Liver (tissue), 9 donors: ENCODE results near the gene DHCR7. TPM values are rescaled to one million over a fixed set of nuclear protein-coding genes. Genes with fewer than 3 reads are reported as not detected.

ENCODE experiments used
- DNase-seq: peaks from one replicate; pipeline ENCODE4 v3.0.0-alpha.2; 2017; ENCODE audit warnings: low spot score
- H3K27ac ChIP-seq, 2 donors: one replicate each; pipeline ENCODE4 v1.7.0; 2013; ENCODE audit warnings: inconsistent platforms in 2 of 2, low read length in 2 of 2, control low read depth in 1 of 2, low read depth in 1 of 2, mild to moderate bottlenecking in 1 of 2
- H3K27me3 ChIP-seq, 4 donors: one replicate each; pipeline versions ENCODE4 v1.6.1 to v1.7.0; 2013; ENCODE audit warnings: low read length in 3 of 4, inconsistent platforms in 1 of 4, mild to moderate bottlenecking in 1 of 4, moderate library complexity in 1 of 4; ENCODE audit not compliant: control insufficient read depth in 4 of 4, insufficient read depth in 4 of 4
- H3K36me3 ChIP-seq, 4 donors: one replicate each; pipeline versions ENCODE4 v1.6.1 to v1.7.0; 2013; ENCODE audit warnings: low read length in 3 of 4, mild to moderate bottlenecking in 3 of 4, low read depth in 1 of 4, moderate library complexity in 1 of 4; ENCODE audit not compliant: control insufficient read depth in 4 of 4, insufficient read depth in 3 of 4
- H3K4me1 ChIP-seq, 4 donors: one replicate each; pipeline versions ENCODE4 v1.6.1 to v1.7.0; 2013; ENCODE audit warnings: low read length in 3 of 4, mild to moderate bottlenecking in 3 of 4, moderate library complexity in 1 of 4; ENCODE audit not compliant: control insufficient read depth in 4 of 4, insufficient read depth in 4 of 4
- H3K4me3 ChIP-seq, 3 donors: one replicate each; pipeline versions ENCODE4 v1.6.1 to v1.7.0; 2013; ENCODE audit warnings: low read length in 3 of 3, control low read depth in 1 of 3, low read depth in 1 of 3, mild to moderate bottlenecking in 1 of 3
- H3K9ac ChIP-seq, 2 donors: one replicate each; pipeline ENCODE4 v1.7.0; 2013; ENCODE audit warnings: low read length in 2 of 2, mild to moderate bottlenecking in 2 of 2, moderate library complexity in 2 of 2, control low read depth in 1 of 2, low read depth in 1 of 2
- H3K9me3 ChIP-seq, 4 donors: one replicate each; pipeline versions ENCODE4 v1.6.1 to v1.7.0; 2013; ENCODE audit warnings: low read length in 3 of 4; ENCODE audit not compliant: control insufficient read depth in 4 of 4
- EGR1 ChIP-seq, 2 donors: IDR thresholded peaks; 2 replicates each; pipeline ENCODE4 v1.6.1; 2016 to 2018; ENCODE audit warnings: antibody characterized with exemption in 2 of 2, low read depth in 2 of 2
- FOXA1 ChIP-seq: IDR thresholded peaks from 2 replicates; pipeline ENCODE4 v1.6.1; 2016; ENCODE audit warnings: antibody characterized with exemption
- FOXA2 ChIP-seq: IDR thresholded peaks from 2 replicates; pipeline ENCODE4 v1.6.1; 2016; ENCODE audit warnings: antibody characterized with exemption
- GABPA ChIP-seq, 2 donors: IDR thresholded peaks in 1 of 2; conservative IDR thresholded peaks in 1 of 2; 2 replicates each; pipeline ENCODE4 v1.6.1; 2016; ENCODE audit warnings: antibody characterized with exemption in 2 of 2, mild to moderate bottlenecking in 1 of 2, moderate library complexity in 1 of 2
- HNF4G ChIP-seq: IDR thresholded peaks from 2 replicates; pipeline ENCODE4 v1.6.1; 2016; ENCODE audit warnings: antibody characterized with exemption
- JUND ChIP-seq, 2 donors: IDR thresholded peaks; 2 replicates each; pipeline ENCODE4 v1.6.1; 2016; ENCODE audit warnings: antibody characterized with exemption in 2 of 2
- MAX ChIP-seq: IDR thresholded peaks from 2 replicates; pipeline ENCODE4 v1.6.1; 2016; ENCODE audit warnings: antibody characterized with exemption
- NR2F2 ChIP-seq: IDR thresholded peaks from 2 replicates; pipeline ENCODE4 v1.6.1; 2016; ENCODE audit warnings: antibody characterized with exemption
- RAD21 ChIP-seq, 2 donors: IDR thresholded peaks; 2 replicates each; pipeline ENCODE4 v1.6.1; 2016; ENCODE audit warnings: antibody characterized with exemption in 2 of 2, mild to moderate bottlenecking in 2 of 2
- REST ChIP-seq: IDR thresholded peaks from 2 replicates; pipeline ENCODE4 v1.6.1; 2016; ENCODE audit warnings: antibody characterized with exemption, mild to moderate bottlenecking
- RXRA ChIP-seq, 2 donors: IDR thresholded peaks; 2 replicates each; pipeline ENCODE4 v1.6.1; 2017 to 2018; ENCODE audit warnings: antibody characterized with exemption in 2 of 2, mild to moderate bottlenecking in 1 of 2
- SP1 ChIP-seq: IDR thresholded peaks from 2 replicates; pipeline ENCODE4 v1.6.1; 2018; ENCODE audit warnings: antibody characterized with exemption, mild to moderate bottlenecking
- TAF1 ChIP-seq: conservative IDR thresholded peaks from 2 replicates; pipeline ENCODE4 v1.6.1; 2016; ENCODE audit warnings: antibody characterized with exemption, mild to moderate bottlenecking
- YY1 ChIP-seq: IDR thresholded peaks from 2 replicates; pipeline ENCODE4 v1.6.1; 2016; ENCODE audit warnings: antibody characterized with exemption, mild to moderate bottlenecking
- ZBTB33 ChIP-seq: IDR thresholded peaks from 2 replicates; pipeline ENCODE4 v1.6.1; 2016; ENCODE audit warnings: antibody characterized with exemption
- WGBS: extraction: QIAGEN DNeasy Blood & Tissue Kit; methylation state at CpG from one replicate; pipeline ENCODE4 v1.1.7; 2013; 5-methylcytosine and 5-hydroxymethylcytosine counted together
- polyA plus RNA-seq, 2 donors: library from polyadenylated mRNA; stranded (reverse) in 1 of 2; unstranded in 1 of 2; fragments of 200-250 nt in 1 of 2; fragments of >200 nt in 1 of 2; fragmentation: Nextera tagmentation in 1 of 2; extraction: Ambion mirVana in 1 of 2; gene quantifications; one replicate each; pipeline versions ENCODE4 v1.2.1 to v1.2.3, GENCODE V29; 2013 to 2015
- total RNA-seq, 2 donors: library from RNA; depleted of rRNA; stranded (reverse); fragments of >200 nt; gene quantifications; one replicate each; pipeline ENCODE4 v1.2.3, GENCODE V29; 2014
- TF ChIP-seq, protein P1 (sequence below): IDR thresholded peaks from 2 replicates; pipeline ENCODE4 v1.6.1; 2016; ENCODE audit warnings: antibody characterized with exemption
- TF ChIP-seq, protein P2 (sequence below): fragments of 150-350 bp; IDR thresholded peaks from 2 replicates; pipeline ENCODE4 v1.5.1; 2017; ENCODE audit warnings: improper control_type of control experiment, low read depth, low read length; ENCODE audit not compliant: missing input control
- donor health status: healthy.
- donor health status: healthy.
- donor health status: healthy.
- donor health status: healthy.
- donor health status: healthy.

DHCR7 gene
- total and polyA plus RNA-seq, 4 donors, result 56.9 to 224 (median 172) TPM

DNA sequence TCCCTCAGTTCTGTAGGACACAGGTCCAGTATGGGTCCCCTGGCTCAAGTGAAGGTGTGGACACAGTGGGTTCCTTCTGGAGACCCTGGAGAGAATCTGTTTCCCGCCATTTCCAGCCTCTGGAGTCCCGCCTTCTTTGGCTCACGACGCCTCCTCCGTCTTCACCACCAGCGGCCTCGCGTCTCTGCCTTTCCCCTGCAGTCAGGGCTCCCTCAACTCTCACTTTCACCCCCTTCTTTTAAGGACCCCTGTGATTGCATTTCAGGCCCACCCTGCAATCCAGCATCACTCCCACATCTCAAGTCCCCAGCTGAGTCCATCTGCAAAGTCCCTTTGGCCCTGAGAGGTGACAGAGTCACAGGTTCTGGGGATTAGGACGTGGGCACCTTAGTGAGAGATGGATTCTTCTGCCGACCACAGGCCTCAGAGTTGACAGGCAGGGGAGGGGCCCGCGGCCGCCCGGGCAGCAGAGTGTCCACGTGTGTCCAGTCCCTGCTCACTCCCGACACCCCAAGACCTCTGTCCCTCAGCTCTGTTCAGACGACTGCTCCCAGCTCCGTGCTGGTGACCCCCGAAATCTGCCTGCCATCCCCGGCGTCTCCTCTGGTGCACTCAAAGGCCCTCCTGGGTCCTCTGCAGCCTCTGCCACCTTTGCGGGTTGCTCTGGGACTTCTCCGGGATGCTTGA, 42.0 kb upstream of the DHCR7 start:
- H3K27me3 ChIP-seq, result no peaks in the 10 kb centered on the region
- TF ChIP-seq, protein P1, sequence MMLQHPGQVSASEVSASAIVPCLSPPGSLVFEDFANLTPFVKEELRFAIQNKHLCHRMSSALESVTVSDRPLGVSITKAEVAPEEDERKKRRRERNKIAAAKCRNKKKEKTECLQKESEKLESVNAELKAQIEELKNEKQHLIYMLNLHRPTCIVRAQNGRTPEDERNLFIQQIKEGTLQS, result no peak
- TF ChIP-seq HNF4G (no peak), FOXA2 (no peak), RAD21 (IDR thresholded peaks at IDR 0.05) (no peak), GABPA (IDR thresholded peaks at IDR 0.05 in 1 of 2, conservative IDR thresholded peaks at IDR 0.05 in 1 of 2) (no peak), SP1 (no peak), NR2F2 (no peak), EGR1 (IDR thresholded peaks at IDR 0.05; ENCODE audit: low read depth in 2 of 2) (no peak), JUND (IDR thresholded peaks at IDR 0.05) (no peak), TAF1 (no peak), REST (no peak), FOXA1 (no peak), MAX (no peak), RXRA (IDR thresholded peaks at IDR 0.05) (no peak), YY1 (no peak), ZBTB33 (no peak)
- TF ChIP-seq, protein P2, sequence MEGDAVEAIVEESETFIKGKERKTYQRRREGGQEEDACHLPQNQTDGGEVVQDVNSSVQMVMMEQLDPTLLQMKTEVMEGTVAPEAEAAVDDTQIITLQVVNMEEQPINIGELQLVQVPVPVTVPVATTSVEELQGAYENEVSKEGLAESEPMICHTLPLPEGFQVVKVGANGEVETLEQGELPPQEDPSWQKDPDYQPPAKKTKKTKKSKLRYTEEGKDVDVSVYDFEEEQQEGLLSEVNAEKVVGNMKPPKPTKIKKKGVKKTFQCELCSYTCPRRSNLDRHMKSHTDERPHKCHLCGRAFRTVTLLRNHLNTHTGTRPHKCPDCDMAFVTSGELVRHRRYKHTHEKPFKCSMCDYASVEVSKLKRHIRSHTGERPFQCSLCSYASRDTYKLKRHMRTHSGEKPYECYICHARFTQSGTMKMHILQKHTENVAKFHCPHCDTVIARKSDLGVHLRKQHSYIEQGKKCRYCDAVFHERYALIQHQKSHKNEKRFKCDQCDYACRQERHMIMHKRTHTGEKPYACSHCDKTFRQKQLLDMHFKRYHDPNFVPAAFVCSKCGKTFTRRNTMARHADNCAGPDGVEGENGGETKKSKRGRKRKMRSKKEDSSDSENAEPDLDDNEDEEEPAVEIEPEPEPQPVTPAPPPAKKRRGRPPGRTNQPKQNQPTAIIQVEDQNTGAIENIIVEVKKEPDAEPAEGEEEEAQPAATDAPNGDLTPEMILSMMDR, result no peak
- no peak overlapping the region for H3K9ac ChIP-seq
- H3K36me3 ChIP-seq, result peaks cover 2 to 57% (median 21%) of the 10 kb centered on the region in 4 donors
- H3K4me1 ChIP-seq, result no peaks in the 10 kb centered on the region
- H3K4me3 ChIP-seq, result no peak overlapping the region
- WGBS, result 96% methylated on average over 23 of the region's 23 CpGs
- H3K9me3 ChIP-seq, result no peaks in the 10 kb centered on the region
- H3K27ac ChIP-seq, result no peak overlapping the region
- no peak for DNase-seq
